B cell (primary cell): ENCODE measurements around the gene RCN2. TPM values are rescaled to one million over a fixed set of nuclear protein-coding genes. Genes with fewer than 3 reads are reported as not detected.

Experiments
- ATAC-seq: fragments of 200-7000 bp; cut with Tn5 transposase; one replicate; pipeline ENCODE4 v1.10.0; 2021; ENCODE audit warnings: low read depth, mild to moderate bottlenecking, moderate number of reproducible peaks, moderate library complexity
- CTCF ChIA-PET: fragments of 350-600 bp; sonication (Branson Sonifier 250); formaldehyde crosslinking; loops from one replicate; lab custom pipeline; 2021; ENCODE audit warnings: antibody characterized with exemption, inconsistent platforms; lab: Charles Lee
- POLR2A ChIA-PET: fragments of 350-600 bp; sonication (Branson Sonifier 250); formaldehyde crosslinking; loops from one replicate; lab custom pipeline; 2021; ENCODE audit warnings: antibody characterized with exemption; lab: Charles Lee
- DNase-seq: peaks from one replicate; pipeline ENCODE4 v3.0.0; 2013
- H2AFZ ChIP-seq: 2 replicates; pipeline ENCODE4 v1.6.1; 2012; ENCODE audit warnings: mild to moderate bottlenecking, low read depth, low read length; ENCODE audit not compliant: insufficient read depth, poor library complexity, severe bottlenecking
- H3K27ac ChIP-seq, 2 donors: 1 replicate in 1 of 2; 2 replicates in 1 of 2; pipeline ENCODE4 v1.5.1; 2012 to 2013; ENCODE audit warnings: low read length in 2 of 2, mild to moderate bottlenecking in 2 of 2, moderate library complexity in 1 of 2
- H3K27me3 ChIP-seq, 4 experiments: fragments of 200-600 bp in 1 of 4; sonication (generic) in 1 of 4; replicated peaks in 1 of 4; 1 replicate in 2 of 4; 2 replicates in 2 of 4; pipeline versions ENCODE4 v1.6.1 to v1.7.0; 2013 to 2016; ENCODE audit warnings: low read length in 3 of 4, mild to moderate bottlenecking in 2 of 4, mixed read lengths in 1 of 4, moderate library complexity in 1 of 4; ENCODE audit not compliant: insufficient read depth in 4 of 4, control insufficient read depth in 3 of 4; ENCODE audit errors: control extremely low read depth in 1 of 4
- H3K36me3 ChIP-seq, 2 experiments: replicated peaks in 1 of 2; 1 replicate in 1 of 2; 2 replicates in 1 of 2; pipeline versions ENCODE4 v1.6.1 to v1.7.1; 2013; ENCODE audit warnings: low read length in 1 of 2; ENCODE audit not compliant: insufficient read depth in 2 of 2, control insufficient read depth in 1 of 2; ENCODE audit errors: control extremely low read depth in 1 of 2, extremely low read depth in 1 of 2
- H3K4me1 ChIP-seq, 2 donors: fragments of 200-600 bp in 1 of 2; sonication (generic) in 1 of 2; 1 replicate in 1 of 2; 2 replicates in 1 of 2; pipeline versions ENCODE4 v1.5.1 to v1.6.1; 2013 to 2017; ENCODE audit warnings: low read length in 2 of 2; ENCODE audit not compliant: control insufficient read depth in 2 of 2, insufficient read depth in 2 of 2
- H3K4me2 ChIP-seq: replicated peaks from 2 replicates; pipeline ENCODE3; 2012; ENCODE audit warnings: mild to moderate bottlenecking, low read depth, low read length; ENCODE audit not compliant: poor library complexity, severe bottlenecking
- H3K4me3 ChIP-seq, 5 experiments: fragments of 200-600 bp in 1 of 5; sonication (generic) in 1 of 5; 1 replicate in 3 of 5; 2 replicates in 2 of 5; pipeline versions ENCODE4 v1.5.1 to v1.7.0; 2011 to 2016; ENCODE audit warnings: low read length in 4 of 5, mild to moderate bottlenecking in 4 of 5, low read depth in 2 of 5, control low read depth in 1 of 5, moderate library complexity in 1 of 5; ENCODE audit not compliant: insufficient read depth in 1 of 5; ENCODE audit errors: control extremely low read depth in 1 of 5, extremely low read depth in 1 of 5
- H3K79me2 ChIP-seq: fragments of 200-600 bp; sonication (generic); one replicate; pipeline ENCODE4 v1.6.0; 2016; ENCODE audit warnings: low read length; ENCODE audit not compliant: control insufficient read depth, insufficient read depth
- H3K9ac ChIP-seq: fragments of 200-600 bp; sonication (generic); 2 replicates; pipeline ENCODE4 v1.6.1; 2017; ENCODE audit warnings: mild to moderate bottlenecking, low read length, moderate library complexity
- H3K9me3 ChIP-seq, 3 donors: one replicate each; pipeline versions ENCODE4 v1.6.1 to v1.7.1; 2013; ENCODE audit warnings: low read length in 2 of 3; ENCODE audit not compliant: control insufficient read depth in 2 of 3, insufficient read depth in 1 of 3; ENCODE audit errors: control extremely low read depth in 1 of 3
- H4K20me1 ChIP-seq: 2 replicates; pipeline ENCODE4 v1.6.0; 2012; ENCODE audit warnings: mild to moderate bottlenecking, low read length; ENCODE audit not compliant: insufficient read depth, control insufficient read depth, poor library complexity, severe bottlenecking
- H3K27ac Mint-ChIP-seq: one replicate; pipeline ENCODE4 v1.8.0; 2021; ENCODE audit warnings: mixed read lengths
- H3K27me3 Mint-ChIP-seq: one replicate; pipeline ENCODE4 v1.8.0; 2021; ENCODE audit warnings: mixed read lengths
- H3K4me1 Mint-ChIP-seq: one replicate; pipeline ENCODE4 v1.8.0; 2021; ENCODE audit warnings: mixed read lengths
- H3K4me3 Mint-ChIP-seq: one replicate; pipeline ENCODE4 v1.8.0; 2021; ENCODE audit warnings: mixed read lengths
- H3K9me3 Mint-ChIP-seq: one replicate; pipeline ENCODE4 v1.8.0; 2022; ENCODE audit warnings: mixed read lengths; ENCODE audit not compliant: insufficient read depth
- CTCF ChIP-seq: fragments of 200-600 bp; IDR thresholded peaks from one replicate; pipeline ENCODE4 v1.8.0; 2022; ENCODE audit warnings: antibody characterized with exemption, mild to moderate bottlenecking
- EZH2 ChIP-seq: IDR thresholded peaks from 2 replicates; pipeline ENCODE4 v1.6.1; 2012; ENCODE audit warnings: borderline replicate concordance, low read depth, mild to moderate bottlenecking, moderate library complexity, low read length; ENCODE audit not compliant: insufficient read depth, poor library complexity, severe bottlenecking
- WGBS: methylation state at CpG from one replicate; pipeline ENCODE4 v1.1.5; 2013; ENCODE audit warnings: missing lambda C conversion rate; ENCODE audit not compliant: insufficient coverage; 5-methylcytosine and 5-hydroxymethylcytosine counted together
- intact Hi-C: fragments of 100-400 bp; cut with micrococcal nuclease; formaldehyde crosslinking; loops from one replicate; pipeline ENCODE4 v1.10.0; 2022
- polyA plus RNA-seq: library from polyadenylated mRNA; depleted of rRNA; stranded (reverse); fragments of >200 nt; gene quantifications from 2 replicates; pipeline ENCODE4 v1.2.3, GENCODE V29; 2012
- total RNA-seq, 2 donors: library from RNA; stranded (reverse); fragments of 120-200 nt in 1 of 2; gene quantifications; 1 replicate in 1 of 2; 2 replicates in 1 of 2; pipeline versions ENCODE4 v1.2.3 to v1.2.4, GENCODE V29; 2013 to 2022

RCN2 gene
- total and polyA plus RNA-seq, 2 donors (not counting 1 experiment from before 2014, with no cell fraction given) = 16.7 to 27.8 TPM

- no peaks in the 10 kb centered on the region for H3K27me3 Mint-ChIP-seq
- H3K27ac Mint-ChIP-seq = no peak overlapping the region
- peaks cover 21% of the 10 kb centered on the region for H3K4me1 Mint-ChIP-seq
- 100% methylated on average over 3 of the region's 3 CpGs for WGBS
- intact Hi-C loops = no loop called here
- ChIA-PET CTCF (interaction anchor here (0.5 to 1.8 kb wide), 2 partner anchors 13 to 33 kb away, joined by 3 to 7 read pairs; no protein-coding TSS in a partner anchor), POLR2A (interaction anchor here (0.7 kb wide), 1 partner anchor 60 kb away, joined by 3 read pairs; no protein-coding TSS in a partner anchor)
- no peaks in the 10 kb centered on the region for H3K9me3 ChIP-seq
- no peak overlapping the region for H2AFZ ChIP-seq
- no peak overlapping the region for H3K27ac ChIP-seq
- H3K27me3 ChIP-seq = no peaks in the 10 kb centered on the region
- ATAC-seq (no peak), DNase-seq (no peak)
- no peaks in the 10 kb centered on the region for H3K79me2 ChIP-seq
- no peaks in the 10 kb centered on the region for H3K9me3 Mint-ChIP-seq
- H4K20me1 ChIP-seq = no peaks in the 10 kb centered on the region
- H3K9ac ChIP-seq = no peak overlapping the region
- H3K4me3 ChIP-seq = no peak overlapping the region
- no peak overlapping the region for H3K4me3 Mint-ChIP-seq
- TF ChIP-seq EZH2 = no peak
- TF ChIP-seq CTCF = no peak
- no peaks in the 10 kb centered on the region for H3K36me3 ChIP-seq
- peaks cover 12 to 18% of the 10 kb centered on the region in 2 donors for H3K4me1 ChIP-seq
- H3K4me2 ChIP-seq = no peak overlapping the region
These were observed 55.2 kb downstream of the RCN2 start for GRCh38 chr15:76986743-76987142.

GRCh38 chr15:76987276-76987675 lies 55.7 kb downstream of the RCN2 start:
- Histone ChIP-seq H3K27me3 (no peaks in the 10 kb centered on the region), H3K9ac (no peak overlapping the region), H3K4me2 (no peak overlapping the region), H4K20me1 (no peaks in the 10 kb centered on the region), H3K4me1 (peaks cover 12 to 18% of the 10 kb centered on the region in 2 donors), H3K36me3 (no peaks in the 10 kb centered on the region), H2AFZ (no peak overlapping the region), H3K9me3 (no peaks in the 10 kb centered on the region), H3K4me3 (no peak overlapping the region), H3K79me2 (no peaks in the 10 kb centered on the region), H3K27ac (no peak overlapping the region)
- intact Hi-C loops = no loop called here
- DNase-seq (no peak), ATAC-seq (no peak)
- ChIA-PET CTCF (interaction anchor here (0.8 to 1.8 kb wide), 2 partner anchors 14 to 84 kb away, joined by 3 to 7 read pairs; no protein-coding TSS in a partner anchor), POLR2A (interaction anchor here (0.7 kb wide), 1 partner anchor 59 kb away, joined by 3 read pairs; no protein-coding TSS in a partner anchor)
- WGBS = 96% methylated on average over 3 of the region's 6 CpGs
- no peak overlapping the region for H3K4me3 Mint-ChIP-seq
- peaks cover 21% of the 10 kb centered on the region for H3K4me1 Mint-ChIP-seq
- no peaks in the 10 kb centered on the region for H3K27me3 Mint-ChIP-seq
- TF ChIP-seq EZH2 (no peak), CTCF (no peak)
- no peaks in the 10 kb centered on the region for H3K9me3 Mint-ChIP-seq
- no peak overlapping the region for H3K27ac Mint-ChIP-seq
